Stimulated activated naive CD4-positive, alpha-beta T cell treated with Interleukin-2 at 50 U/mL for 16 hours (primary cell): ENCODE results near the gene UBE2D2.

ENCODE experiments used
- DNase-seq: peaks from one replicate; lab custom pipeline; 2025; lab: John Stamatoyannopoulos, UW

Gene UBE2D2

GRCh38 chr5:139648205-139649081 is 87.3 kb downstream of the UBE2D2 start, which contains the start of gene CXXC5:
Gene CXXC5, plus strand, starts transcription at chr5:139648349. Its CDS starts 32,175 bp downstream, at chr5:139680524.
- peak; percentile 31 for DNase-seq

GRCh38 chr5:139649082-139649991 is 88.2 kb downstream of the UBE2D2 start:
- DNase-seq: no peak

DNA sequence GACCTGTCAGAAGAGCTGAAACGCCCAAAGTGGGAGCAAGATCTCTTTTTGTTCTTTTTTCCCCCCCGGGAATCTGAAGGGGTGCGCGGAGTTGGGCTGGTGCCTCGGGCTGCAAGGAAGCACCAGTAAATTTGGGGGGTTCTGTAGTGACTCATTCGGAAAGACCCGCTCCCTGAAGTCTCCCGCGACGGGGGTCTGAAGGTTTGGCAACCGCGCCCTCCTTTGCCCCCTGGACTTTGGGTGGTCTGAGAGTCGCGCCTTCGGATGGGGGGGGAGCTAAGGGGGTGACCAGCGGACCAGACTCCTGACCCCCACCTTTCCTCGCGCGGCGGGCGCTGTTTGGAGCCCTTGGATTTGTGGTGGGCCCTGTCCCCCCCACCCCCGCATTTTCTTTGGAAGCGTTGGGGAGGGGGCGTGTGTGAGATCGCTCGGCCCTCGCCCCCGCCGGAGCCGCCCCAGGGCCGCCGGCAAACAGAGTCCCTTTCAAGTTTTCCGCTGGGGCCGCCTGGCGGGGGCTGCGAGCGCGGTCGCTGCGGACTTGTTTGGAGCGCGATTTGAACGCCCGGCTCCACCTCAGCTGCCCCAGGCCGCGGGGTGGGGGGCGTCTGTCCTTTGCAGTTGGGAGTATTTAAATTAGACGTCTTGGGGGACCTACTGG is 89.0 kb downstream of the UBE2D2 start:
- DNase-seq: peak; percentile 11

- DNase-seq: no peak
Measured at GRCh38 chr5:139650689-139651042, 89.5 kb downstream of the UBE2D2 start.

- no peak for DNase-seq
Measured at GRCh38 chr5:139651043-139651834, 90.1 kb downstream of the UBE2D2 start.

GRCh38 chr5:139651853-139652787 is 91.0 kb downstream of the UBE2D2 start:
- peak; percentile 24 for DNase-seq

DNA sequence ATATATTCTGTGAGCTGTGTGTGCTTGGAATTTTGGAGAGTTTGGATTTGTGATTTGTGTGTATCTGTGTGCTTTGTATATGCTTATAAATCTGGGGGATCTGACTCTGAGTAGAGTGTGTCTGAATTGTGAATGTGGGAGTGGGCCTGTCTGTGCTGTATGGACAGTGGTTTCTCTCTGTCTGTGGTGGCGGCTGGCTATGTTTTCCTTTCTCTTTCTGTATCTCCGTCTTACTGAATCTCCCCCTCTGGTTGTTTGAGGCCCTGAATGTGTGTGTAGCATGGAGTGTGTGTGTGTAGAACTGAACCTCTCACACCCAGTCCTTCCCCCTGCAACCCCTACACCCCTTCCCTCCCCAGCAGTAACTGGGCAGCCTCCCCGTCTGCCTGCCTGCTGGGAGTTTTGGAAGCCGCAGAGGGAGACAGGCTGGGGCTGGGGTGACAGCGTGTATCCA is 91.7 kb downstream of the UBE2D2 start:
- no peak for DNase-seq

- no peak for DNase-seq
Measured at GRCh38 chr5:139653616-139654015, 92.5 kb downstream of the UBE2D2 start.

GRCh38 chr5:139654464-139654863 is 93.3 kb downstream of the UBE2D2 start:
- DNase-seq: no peak

DNA sequence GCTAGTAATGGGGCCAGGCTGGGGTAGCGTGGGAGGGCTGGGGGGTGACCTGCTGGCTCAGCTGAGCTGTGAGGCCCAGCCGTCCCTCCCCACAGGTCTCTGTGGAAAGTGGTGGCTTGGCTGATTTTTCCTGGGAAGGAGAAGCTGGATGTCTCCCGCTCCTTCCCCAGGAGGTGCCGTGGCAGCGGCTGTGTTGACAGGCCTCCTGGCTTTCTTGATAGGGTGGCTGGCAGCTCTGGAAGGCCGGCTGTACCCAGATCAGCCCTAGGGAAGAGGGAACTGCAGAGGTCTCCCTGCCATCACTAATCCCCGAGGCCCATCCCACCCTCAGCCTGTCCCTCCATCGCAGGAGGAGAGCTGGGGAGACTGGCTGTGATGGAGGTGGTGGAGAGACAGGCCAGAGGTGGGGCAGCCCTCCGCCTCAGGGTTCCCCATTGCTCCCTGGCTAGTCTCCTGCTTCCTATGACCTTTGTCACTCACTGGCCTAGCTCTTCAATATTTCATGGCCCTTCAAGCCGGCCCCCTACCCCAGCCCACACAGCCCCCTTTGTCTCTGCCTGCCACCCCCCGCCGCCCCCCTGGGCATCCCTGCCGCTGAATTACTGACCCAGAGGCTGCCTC is 93.8 kb downstream of the UBE2D2 start:
- DNase-seq: no peak

- no peak for DNase-seq
Measured at GRCh38 chr5:139655727-139656271, 94.7 kb downstream of the UBE2D2 start.

DNA sequence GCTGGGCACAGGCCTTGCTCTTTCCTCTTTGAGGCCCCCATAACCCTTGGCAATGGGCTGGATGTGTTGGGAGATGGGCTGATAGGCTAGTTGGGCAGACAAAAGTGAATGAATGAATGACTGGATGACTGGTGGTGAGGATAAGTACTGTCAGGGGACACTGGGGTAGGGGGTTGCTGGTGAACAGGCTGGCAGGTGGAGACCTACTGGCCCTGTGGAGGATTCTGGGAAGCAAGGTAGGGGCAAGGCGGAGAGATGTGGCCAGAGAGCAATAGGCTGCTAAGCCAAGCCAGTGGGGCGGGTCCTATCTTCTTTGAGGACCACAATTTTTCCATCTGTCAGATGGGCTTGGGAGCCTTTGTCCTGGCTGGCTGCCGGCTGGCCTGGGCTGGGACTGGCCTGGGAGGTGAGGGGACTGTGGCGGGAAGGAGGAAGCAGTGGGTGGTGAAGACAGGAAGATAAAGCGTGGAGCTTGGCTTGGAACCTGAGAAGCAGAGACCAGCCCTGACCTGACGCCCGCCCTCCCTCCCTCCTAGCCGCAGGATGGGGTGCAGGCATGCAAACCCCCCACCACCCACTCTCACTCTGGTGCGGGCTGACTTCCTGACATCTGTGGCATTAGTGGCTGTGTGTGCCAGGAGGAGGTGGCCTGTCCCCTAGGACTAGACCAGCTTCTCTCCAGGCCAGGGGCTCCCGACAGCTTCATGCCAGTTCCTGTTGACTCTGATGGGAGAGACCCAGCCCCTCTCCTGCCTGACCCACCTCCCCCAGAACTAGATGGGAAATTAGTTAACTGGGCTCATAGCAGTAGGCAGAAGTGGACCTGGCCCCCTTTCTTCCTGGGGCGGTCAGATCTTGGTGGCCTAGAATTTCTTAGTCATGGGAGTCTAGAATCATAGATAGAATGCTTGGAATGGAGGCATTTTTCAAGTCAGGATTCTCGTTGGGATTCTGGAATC is 96.5 kb downstream of the UBE2D2 start:
- DNase-seq: no peak

DNA sequence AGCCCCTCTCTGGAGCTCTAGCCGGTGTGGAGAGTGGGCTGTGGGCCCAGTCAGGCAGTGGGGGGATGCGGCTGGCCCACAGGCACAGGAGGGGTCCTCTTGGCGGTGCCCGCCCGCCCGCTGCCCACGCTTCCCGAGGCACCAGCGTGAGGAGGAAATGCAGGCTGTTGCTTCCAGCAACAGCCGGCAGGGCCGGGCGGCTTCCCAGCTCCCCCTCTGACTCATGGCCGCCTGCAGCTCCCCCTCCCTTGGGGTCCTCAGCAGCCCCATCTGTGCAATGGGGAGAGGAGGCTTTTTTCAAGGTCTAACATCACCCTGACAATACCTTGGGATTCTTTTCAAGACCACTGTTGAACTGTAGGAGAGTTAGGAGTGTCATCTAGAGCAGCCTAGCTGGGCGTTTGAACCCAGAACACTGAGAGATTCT is 97.4 kb downstream of the UBE2D2 start:
- no peak for DNase-seq

- DNase-seq: no peak
Measured at GRCh38 chr5:139658928-139659667, 98.0 kb downstream of the UBE2D2 start.

DNA sequence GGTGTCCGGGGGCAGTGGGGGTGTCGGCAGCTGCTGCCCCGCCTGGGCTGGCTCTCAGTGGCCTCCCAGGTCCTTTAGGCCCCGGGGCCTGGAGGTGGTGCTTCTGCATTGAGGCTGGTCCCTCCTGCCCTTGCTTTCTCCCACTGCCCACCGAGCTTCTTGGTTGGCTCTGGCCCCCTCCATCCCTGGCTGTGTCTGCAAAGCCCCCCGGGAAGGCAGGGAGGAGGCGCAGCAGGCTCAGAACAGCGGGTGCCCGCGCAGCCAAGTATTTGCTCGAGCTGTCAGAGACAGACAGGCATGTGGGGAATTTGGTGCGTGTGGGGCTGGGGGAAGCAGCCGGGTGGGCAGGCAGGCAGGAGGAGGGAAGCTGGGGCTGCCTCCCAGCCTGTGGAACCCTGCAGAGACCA is 98.6 kb downstream of the UBE2D2 start:
- DNase-seq: no peak

DNA sequence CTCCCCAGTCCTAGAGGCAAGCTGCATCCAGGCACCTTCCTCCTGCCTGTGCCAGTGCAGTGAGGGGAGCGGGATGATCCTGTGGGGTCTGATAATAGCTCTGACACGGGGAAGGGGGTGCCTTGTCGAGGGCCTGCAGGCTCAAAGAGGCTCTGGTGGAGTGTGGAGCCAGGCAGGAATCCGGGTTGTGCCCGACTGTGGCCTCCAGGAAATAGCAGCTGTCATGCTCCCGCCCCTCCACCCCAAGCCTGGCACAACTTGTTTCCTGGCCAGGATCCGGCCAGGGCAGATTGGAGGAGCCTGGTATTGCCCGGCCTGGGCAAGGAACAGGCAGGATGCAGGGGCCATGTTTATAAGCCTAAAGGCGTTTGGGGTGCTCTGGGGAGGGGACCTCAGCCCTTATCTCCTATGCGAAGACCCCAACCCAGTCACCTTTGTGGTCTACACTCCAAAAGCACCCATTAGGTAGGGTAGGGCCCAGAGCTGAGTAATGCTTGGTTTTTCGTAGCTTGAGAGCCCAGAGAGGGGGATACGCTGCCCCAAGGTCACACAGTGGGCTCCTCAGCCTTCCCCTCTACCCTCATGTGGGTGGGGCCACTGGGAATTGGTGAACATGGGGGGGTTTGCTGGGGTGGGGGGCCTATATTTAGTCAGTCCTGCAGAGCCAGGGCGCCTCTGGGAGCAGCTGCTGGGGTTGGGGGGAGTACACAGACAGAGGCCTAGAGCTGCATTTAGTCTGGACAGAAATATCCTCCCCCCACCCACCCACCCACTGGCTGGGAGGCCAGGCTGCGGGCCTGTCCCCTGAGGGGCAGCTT is 99.2 kb downstream of the UBE2D2 start:
- DNase-seq: no peak
